Left forelimb (tissue), 1 donor: ENCODE measurements around the gene SESN1.
"Not testable (repeated sequence)": the region's sequence is repeated elsewhere in the genome, so short reads cannot be mapped to it uniquely, and the experiment has no call there.

Source experiments
- DNase-seq: peaks from one replicate; pipeline ENCODE4 v3.0.0-alpha.2; 2018; ENCODE audit warnings: low spot score

The SESN1 gene

GRCh38 chr6:109001291-109001894, 93.3 kb downstream of the SESN1 start:
- DNase-seq = no peak

GRCh38 chr6:109000289-109000688, 94.4 kb downstream of the SESN1 start:
- DNase-seq = no peak

DNA sequence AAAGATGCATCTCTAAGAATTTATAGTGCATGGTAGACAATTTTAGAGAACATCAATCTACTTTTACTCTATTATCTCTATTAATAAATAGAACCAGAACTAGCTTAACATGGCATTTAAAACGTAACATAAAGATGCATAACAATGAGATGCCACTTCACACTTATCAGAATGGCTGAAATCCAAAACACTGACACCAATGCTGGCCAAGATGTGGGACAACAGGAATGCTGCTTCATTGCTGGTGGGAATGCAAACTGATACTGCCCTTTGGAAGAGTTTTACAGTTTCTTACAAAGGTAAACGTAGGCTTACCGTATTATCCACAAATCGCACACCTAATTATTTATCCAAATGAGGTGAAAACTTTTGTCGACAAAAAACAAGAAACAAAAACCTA, 95.2 kb downstream of the SESN1 start:
- no peak for DNase-seq

- no peak for DNase-seq
Observed at GRCh38 chr6:108998485-108998884, 96.2 kb downstream of the SESN1 start.

DNA sequence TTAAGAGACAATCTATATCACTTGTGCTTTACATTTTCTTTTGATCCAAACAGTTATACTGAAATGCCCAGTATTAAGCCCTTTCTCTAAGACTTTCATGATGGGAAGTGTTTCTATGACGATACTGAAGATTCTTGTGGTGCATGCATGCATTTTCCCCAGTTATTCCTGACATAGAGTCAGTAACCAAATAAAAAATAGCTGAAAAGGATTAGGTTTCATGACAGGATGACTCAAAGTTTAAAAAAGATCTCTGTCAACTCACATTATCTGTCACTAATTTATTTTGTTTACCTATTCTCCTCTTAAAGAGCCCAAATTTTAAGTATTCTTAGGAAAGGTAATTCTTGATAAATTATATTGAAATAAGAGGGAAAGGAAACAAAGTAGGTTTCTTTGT, 98.4 kb downstream of the SESN1 start:
- DNase-seq = no peak

GRCh38 chr6:108995296-108995695, 99.3 kb downstream of the SESN1 start:
- no peak for DNase-seq

DNA sequence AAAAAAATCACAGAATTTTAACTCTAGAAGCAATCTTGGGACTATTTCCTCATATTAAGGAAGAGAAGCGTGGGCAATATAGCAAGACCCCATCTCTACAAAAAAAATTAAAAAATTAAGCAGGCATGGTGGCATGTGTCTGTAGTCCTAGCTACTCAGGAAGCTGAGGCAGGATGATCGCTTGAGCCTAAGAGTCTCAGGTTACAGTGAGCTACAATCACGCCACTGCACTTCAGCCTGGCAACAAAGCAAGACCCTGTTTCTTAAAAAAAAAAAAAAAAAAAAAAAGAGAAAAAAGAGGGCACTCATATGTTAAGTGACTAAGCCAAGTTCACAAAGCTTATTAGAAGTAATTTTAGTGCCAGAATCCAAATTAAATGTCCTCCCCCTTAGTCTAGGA, 100.8 kb downstream of the SESN1 start:
- no peak for DNase-seq

DNA sequence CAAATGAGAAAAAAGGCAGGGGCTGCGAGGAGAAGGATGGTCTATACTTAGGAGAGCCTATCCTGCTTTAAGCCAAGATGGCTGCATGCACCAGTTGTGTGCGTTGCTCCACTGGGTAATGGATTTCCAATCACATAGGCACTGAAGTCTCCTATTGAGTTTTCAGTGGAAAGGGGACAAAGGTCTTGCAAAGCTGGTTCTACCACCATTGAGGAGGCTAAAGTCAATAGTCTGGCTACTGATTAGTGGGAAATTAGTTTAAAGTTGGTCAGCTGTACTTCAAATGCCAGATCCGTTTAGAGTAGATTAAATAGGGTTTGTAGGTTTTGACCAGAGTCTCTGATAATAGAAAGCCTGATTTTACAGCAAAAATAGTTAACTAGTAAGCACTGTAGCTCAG, 104.9 kb downstream of the SESN1 start:
- no peak for DNase-seq

GRCh38 chr6:108988765-108989164, 105.9 kb downstream of the SESN1 start:
- no peak for DNase-seq

GRCh38 chr6:108988296-108988695, 106.3 kb downstream of the SESN1 start:
- DNase-seq = no peak

DNA sequence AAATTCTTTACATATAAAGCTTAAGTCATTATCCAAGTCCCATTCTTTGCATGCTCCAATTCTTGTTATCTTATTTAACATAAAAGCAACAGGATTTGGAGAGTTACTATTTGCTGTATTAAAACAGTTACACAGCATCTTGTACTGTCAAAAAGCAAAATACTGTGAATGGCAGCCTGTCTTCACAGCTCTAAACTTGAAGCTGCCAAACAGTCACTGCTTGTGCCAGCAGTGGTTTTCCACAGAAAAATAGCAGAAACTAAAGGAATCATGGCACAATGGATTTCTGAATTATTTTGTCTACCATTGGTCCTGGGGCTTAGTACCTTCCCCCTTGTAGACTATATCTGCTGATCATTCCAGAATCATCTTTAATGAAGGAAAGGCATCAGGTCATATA, 107.5 kb downstream of the SESN1 start:
- DNase-seq = no peak

DNA sequence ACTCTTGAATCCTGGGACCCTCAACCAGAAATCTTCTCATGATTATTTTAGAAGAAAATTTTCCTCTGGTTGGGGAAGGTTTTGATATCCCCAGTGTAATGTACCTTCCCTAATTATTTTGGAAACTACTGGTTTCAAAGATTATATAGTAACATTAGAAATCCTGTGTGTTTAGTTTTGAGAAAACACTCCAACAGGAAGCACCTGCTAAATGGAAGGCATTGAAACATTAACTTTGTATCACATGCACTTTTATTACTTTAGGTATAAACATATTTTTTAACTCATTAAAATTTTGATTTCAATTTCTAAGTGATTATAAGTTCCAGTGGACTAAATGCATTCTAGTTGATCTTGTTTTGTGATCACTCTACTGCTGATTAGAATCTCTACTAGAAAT, 109.3 kb downstream of the SESN1 start:
- no peak for DNase-seq

GRCh38 chr6:108983151-108983550, 111.5 kb downstream of the SESN1 start:
- no peak for DNase-seq

DNA sequence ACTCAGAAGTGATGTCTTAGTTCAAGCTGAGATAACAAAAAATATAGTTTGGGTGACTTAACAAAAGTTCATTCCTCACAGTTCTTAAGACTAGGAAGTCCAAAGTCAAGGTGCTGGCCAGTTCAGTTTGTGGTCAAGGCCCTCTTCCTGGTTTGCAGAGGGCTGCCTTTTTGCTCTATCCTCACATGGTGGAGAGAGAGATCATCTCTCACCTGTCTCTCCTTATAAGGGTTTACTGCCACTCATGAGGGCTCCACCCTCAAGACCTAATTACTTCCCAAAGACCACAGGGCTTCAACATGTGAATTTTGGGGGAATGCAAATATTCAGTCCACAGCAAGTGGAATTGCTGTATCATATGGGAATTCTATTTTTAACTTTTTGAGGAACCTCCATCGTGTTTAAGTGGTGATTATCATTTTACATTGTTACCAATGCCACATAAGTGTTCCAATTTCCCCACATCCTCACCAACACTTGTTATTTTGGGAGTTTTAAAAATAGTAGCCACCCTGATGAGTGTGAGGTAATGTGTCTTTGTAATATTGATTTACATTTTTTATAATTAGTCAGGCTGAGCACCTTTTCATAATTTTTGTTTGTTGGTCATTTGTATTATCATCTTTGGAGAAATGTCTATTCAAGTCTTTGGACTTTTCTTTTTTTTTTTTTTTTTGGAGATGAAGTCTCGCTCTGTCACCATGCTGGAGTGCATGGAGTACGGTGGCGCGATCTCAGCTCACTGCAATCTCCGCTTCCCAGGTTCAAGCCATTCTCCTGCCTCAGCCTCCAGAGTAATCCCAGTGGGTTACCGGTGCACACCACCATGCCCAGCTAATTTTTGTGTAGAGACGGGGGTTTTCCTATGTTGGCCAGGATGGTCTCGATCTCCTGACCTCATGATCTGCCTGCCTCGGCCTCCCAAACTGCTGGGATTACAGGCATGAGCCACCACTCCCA, 112.2 kb downstream of the SESN1 start:
- DNase-seq = no peak

DNA sequence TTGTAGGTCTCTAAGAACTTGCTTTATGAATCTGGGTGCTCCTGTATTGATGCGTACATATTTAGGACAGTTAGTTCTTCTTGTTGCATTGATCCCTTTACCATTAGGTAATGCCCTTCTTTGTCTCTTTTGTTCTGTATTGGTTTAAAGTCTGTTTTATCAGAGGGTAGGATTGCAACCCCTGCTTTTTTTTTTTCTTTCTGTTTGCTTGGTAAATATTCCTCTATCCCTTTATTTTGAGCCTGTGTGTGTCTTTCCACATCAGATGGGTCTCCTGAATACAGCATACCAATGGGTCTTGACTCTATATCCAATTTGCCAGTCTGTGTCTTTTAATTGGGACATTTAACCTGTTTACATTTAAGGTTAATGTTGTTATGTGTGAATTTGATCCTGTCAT, 116.0 kb downstream of the SESN1 start:
- not testable (repeated sequence) for DNase-seq

DNA sequence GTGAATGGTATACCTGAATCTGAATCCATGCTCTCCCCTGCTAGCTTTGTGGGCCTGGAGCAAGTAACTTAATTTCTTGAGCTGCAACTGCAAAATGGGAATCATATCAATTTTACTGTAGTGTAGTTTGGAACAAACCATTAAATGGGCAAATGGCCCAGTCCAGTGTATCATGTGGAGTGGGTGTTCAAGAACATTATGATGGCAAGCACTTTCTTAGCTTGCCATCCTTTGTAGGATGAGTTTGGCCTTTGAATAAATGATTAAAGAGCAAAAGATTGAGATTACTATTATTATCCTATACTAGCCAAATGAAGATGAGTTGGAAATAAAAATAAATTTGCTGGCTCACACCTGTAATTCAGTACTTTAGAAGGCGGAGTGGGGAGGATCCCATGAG, 120.4 kb downstream of the SESN1 start:
- no peak for DNase-seq

DNA sequence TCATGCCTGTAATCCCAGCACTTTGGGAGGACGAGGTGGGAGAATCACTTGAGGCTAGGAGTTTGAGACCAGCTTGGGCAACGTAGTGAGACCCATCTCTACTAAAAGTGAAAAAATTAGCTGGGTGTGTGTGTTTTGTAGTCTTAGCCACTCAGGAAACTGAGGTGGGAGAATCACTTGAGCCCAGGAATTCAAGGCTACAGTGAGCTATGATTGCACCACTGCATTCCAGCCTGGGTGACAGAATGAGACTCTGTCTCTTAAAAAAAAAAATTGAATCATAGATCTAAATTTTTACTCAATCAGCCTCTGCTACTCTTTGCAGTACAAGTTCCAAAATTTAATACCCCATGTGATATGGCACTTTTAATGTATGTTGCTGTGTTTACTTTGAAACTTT, 124.9 kb downstream of the SESN1 start:
- no peak for DNase-seq

DNA sequence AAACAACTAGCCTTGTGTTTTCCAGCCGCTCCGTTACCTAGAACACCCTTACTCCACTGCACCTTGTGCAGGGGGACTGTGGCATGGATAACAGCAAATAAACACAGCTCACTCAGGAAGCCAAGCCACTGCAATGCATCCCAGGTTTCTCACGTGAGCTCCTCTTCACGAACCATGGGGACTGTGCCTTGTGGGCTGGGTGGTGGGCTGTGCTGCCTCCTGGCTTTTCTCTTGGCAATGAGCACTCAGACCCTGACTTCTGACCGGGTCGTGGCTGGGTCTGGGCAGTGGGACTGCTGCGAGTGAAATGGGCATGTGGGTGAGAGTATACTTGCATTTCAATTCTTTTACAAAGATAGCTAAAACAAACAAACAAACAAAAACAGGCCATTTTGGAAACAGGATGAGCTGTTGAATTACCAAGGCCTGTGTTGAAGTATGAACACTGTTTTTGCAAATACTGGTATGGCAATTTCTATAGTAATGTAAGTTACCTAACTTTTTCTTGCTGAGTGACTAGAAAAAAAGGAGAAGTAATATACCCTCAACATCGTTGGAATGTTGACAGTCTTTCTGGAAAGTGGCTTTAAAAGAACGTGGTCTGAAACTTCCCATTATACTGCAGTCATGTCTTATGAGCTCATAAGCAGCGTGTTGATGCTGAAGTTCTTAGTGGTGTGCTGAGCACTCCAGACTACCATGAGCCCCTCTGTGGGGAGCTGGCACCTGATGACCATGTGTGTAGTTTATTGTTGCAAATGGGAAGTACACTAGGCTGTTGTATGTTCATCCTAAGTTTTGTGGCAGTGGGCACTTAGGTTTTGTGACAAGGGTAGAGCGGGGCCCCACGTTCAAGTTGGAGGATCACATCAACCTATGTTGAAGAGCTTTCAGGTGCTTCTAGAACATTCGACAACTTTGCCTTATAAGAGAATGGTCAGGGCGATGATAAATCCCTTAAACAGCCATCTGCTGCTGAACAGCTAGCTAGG, 126.0 kb downstream of the SESN1 start:
- DNase-seq = no peak

DNA sequence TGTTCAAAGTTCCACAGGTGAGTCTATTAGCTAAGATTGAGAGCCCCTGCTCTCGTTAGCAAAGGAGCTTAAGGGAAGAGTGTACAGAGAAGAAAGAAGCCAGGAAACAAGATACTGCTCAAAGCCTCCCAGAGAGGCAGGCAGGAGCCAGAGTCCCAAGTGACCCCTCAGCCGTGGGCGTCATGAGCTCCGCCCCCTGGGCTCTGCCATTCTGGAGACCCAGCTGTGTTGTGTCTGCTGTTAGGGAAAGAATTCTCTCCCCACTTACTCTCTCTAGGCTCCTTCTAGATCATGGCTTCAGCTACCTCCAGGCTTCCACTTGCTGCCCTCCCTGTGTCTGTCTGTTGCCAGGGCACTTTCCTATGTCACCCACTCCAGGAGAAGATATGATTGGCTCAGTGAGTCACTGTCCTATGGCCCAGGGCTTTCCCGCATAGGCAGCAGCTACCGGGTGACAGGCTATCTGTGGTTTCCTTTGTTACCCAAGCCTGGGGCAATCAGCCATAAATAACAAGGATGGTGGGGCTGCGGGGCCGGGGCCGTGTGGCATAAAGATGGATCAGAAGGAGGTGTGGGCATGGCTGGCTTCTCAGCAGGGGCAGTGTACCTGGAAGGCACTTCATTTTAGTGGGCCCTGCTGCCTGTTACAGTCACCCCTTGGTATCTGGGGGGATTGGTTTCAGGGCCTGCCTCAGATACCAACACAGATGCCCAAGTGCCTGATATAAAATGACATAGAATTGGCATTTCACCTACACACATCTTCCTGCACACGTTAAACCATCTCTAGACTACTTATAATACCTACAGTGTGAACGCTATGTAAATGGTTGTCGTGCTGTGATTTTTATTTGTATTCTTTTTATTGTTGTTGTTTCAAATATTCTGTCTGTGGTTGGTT, 127.5 kb downstream of the SESN1 start:
- DNase-seq = no peak

DNA sequence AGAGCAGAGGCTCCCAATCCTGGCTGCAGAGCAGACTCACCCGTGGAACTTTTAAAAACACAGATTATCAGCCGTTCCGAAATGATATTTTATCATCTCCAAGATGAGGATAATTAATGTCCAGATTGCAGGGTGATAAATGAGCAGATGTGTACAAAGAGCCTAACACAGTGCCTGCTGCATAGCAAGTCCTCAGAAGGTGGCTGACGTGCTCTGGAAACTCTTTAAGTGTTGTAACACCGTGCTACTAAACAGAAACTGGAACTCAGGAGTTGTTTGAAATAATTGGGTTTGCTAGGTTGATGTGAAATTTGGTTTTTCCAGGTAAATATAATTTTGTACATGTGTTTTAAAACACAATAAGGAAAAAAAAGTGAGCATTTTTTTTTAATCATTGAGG, 128.4 kb downstream of the SESN1 start:
- no peak for DNase-seq

GRCh38 chr6:108961985-108962384, 132.7 kb downstream of the SESN1 start:
- DNase-seq = no peak
